IMR-90 (cell line): ENCODE data around the gene EPHA10. TPM values are rescaled to one million over a fixed set of nuclear protein-coding genes. Genes with fewer than 3 reads are reported as not detected.
A peak's percentile ranks its signal among the peaks of the same experiment; 100 is the strongest.

ENCODE experiments used
- ATAC-seq: fragments of 200-7000 bp; cut with Tn5 transposase; 2 replicates; pipeline ENCODE4 v1.9.1; 2020; ENCODE audit warnings: low read depth, mild to moderate bottlenecking, moderate library complexity
- BruUV-seq: library from RNA; stranded (reverse); fragments of 400-500 nt; replicated peaks from 2 replicates; lab custom pipeline; 2021; lab: Mats Ljungman, UMichigan
- CTCF ChIA-PET: fragments of 300-600 bp; formaldehyde crosslinking; extraction: SDS; loops from one replicate; lab custom pipeline; 2021; ENCODE audit warnings: antibody characterized with exemption; lab: Yijun Ruan, JAX
- POLR2A ChIA-PET: fragments of 300-600 bp; sonication (Branson Sonifier 250); formaldehyde crosslinking; loops from one replicate; lab custom pipeline; 2022; ENCODE audit warnings: antibody characterized with exemption; ENCODE audit not compliant: unreplicated experiment; lab: Charles Lee
- DNase-seq: peaks from one replicate; pipeline ENCODE4 v3.0.0; 2013
- H2AFZ ChIP-seq: replicated peaks from 2 replicates; pipeline ENCODE3; 2013; ENCODE audit warnings: low read length, mild to moderate bottlenecking; ENCODE audit not compliant: poor library complexity
- H2AK5ac ChIP-seq: 2 replicates; pipeline ENCODE4 v1.6.1; 2013; ENCODE audit warnings: low read depth, low read length, inconsistent platforms
- H2AK9ac ChIP-seq: replicated peaks from 2 replicates; pipeline ENCODE3; 2013; ENCODE audit warnings: mild to moderate bottlenecking, low read depth, low read length, moderate library complexity; ENCODE audit not compliant: poor library complexity
- H2BK120ac ChIP-seq: 2 replicates; pipeline ENCODE4 v1.6.1; 2013; ENCODE audit warnings: low read depth, low read length, inconsistent platforms
- H2BK15ac ChIP-seq: 3 replicates; pipeline ENCODE4 v1.6.1; 2013; ENCODE audit warnings: low read depth, low read length, inconsistent platforms
- H2BK20ac ChIP-seq: 2 replicates; pipeline ENCODE4 v1.6.1; 2013; ENCODE audit warnings: low read depth, mild to moderate bottlenecking, inconsistent platforms, low read length, moderate library complexity
- H2BK5ac ChIP-seq: 2 replicates; pipeline ENCODE4 v1.6.1; 2013; ENCODE audit warnings: mild to moderate bottlenecking, low read depth, low read length, inconsistent platforms; ENCODE audit not compliant: poor library complexity, severe bottlenecking
- H3K14ac ChIP-seq: replicated peaks from 2 replicates; pipeline ENCODE4 v1.6.1; 2013; ENCODE audit warnings: low read depth, low read length, inconsistent platforms
- H3K18ac ChIP-seq: 2 replicates; pipeline ENCODE4 v1.6.1; 2013; ENCODE audit warnings: low read depth, low read length, control low read depth
- H3K23ac ChIP-seq: 2 replicates; pipeline ENCODE4 v1.6.1; 2013; ENCODE audit warnings: low read depth, low read length, inconsistent platforms
- H3K27ac ChIP-seq: 2 replicates; pipeline ENCODE4 v1.5.1; 2013; ENCODE audit warnings: mild to moderate bottlenecking, control low read depth, low read length; ENCODE audit not compliant: insufficient read depth
- H3K27me3 ChIP-seq: 2 replicates; pipeline ENCODE4 v1.6.1; 2013; ENCODE audit warnings: low read length; ENCODE audit not compliant: control insufficient read depth, insufficient read depth
- H3K36me3 ChIP-seq: 2 replicates; pipeline ENCODE4 v1.6.1; 2013; ENCODE audit warnings: low read length, mixed read lengths; ENCODE audit not compliant: control insufficient read depth, insufficient read depth
- H3K4ac ChIP-seq: 2 replicates; pipeline ENCODE4 v1.6.1; 2013; ENCODE audit warnings: low read depth, low read length, inconsistent platforms
- H3K4me1 ChIP-seq: 2 replicates; pipeline ENCODE4 v1.6.1; 2013; ENCODE audit warnings: low read length, mixed read lengths; ENCODE audit not compliant: control insufficient read depth, insufficient read depth
- H3K4me2 ChIP-seq: 2 replicates; pipeline ENCODE4 v1.6.1; 2013; ENCODE audit warnings: low read depth, mild to moderate bottlenecking, control low read depth, low read length, moderate library complexity
- H3K4me3 ChIP-seq: 2 replicates; pipeline ENCODE4 v1.5.1; 2013; ENCODE audit warnings: low read depth, mild to moderate bottlenecking, control low read depth, low read length, moderate library complexity; ENCODE audit not compliant: insufficient read depth
- H3K56ac ChIP-seq: 2 replicates; pipeline ENCODE4 v1.6.1; 2013; ENCODE audit warnings: low read length, inconsistent platforms; ENCODE audit not compliant: insufficient read depth; ENCODE audit errors: extremely low read depth
- H3K79me1 ChIP-seq, 2 experiments: 2 replicates each; pipeline ENCODE4 v1.6.1; 2013; ENCODE audit warnings: low read length in 2 of 2, inconsistent platforms in 1 of 2, low read depth in 1 of 2
- H3K9ac ChIP-seq: 2 replicates; pipeline ENCODE4 v1.6.1; 2013; ENCODE audit warnings: low read depth, low read length, control low read depth
- H3K9me1 ChIP-seq: 2 replicates; pipeline ENCODE4 v1.6.1; 2013; ENCODE audit warnings: low read length, inconsistent platforms; ENCODE audit not compliant: insufficient read depth
- H3K9me3 ChIP-seq: 2 replicates; pipeline ENCODE4 v1.6.1; 2013; ENCODE audit warnings: low read length; ENCODE audit not compliant: control insufficient read depth, insufficient read depth
- H4K20me1 ChIP-seq: 2 replicates; pipeline ENCODE4 v1.6.1; 2013; ENCODE audit warnings: low read length, inconsistent platforms; ENCODE audit not compliant: insufficient read depth
- H4K5ac ChIP-seq: 2 replicates; pipeline ENCODE4 v1.6.1; 2013; ENCODE audit warnings: mild to moderate bottlenecking, low read depth, low read length, control low read depth
- H4K8ac ChIP-seq, 2 experiments: 2 replicates each; pipeline ENCODE4 v1.6.1; 2013; ENCODE audit warnings: low read depth in 2 of 2, low read length in 2 of 2, control low read depth in 1 of 2, inconsistent platforms in 1 of 2
- H4K91ac ChIP-seq: 2 replicates; pipeline ENCODE4 v1.6.1; 2013; ENCODE audit warnings: low read depth, low read length, inconsistent platforms; ENCODE audit not compliant: insufficient read depth
- BHLHE40 ChIP-seq: fragments of 150-350 bp; IDR thresholded peaks from 2 replicates; pipeline ENCODE4 v1.6.1; 2016; ENCODE audit warnings: mild to moderate bottlenecking, low read depth, low read length
- CEBPB ChIP-seq: IDR thresholded peaks from 2 replicates; pipeline ENCODE4 v1.6.1; 2012; ENCODE audit warnings: low read depth, low read length, improper control_type of control experiment
- CHD1 ChIP-seq: IDR thresholded peaks from 2 replicates; pipeline ENCODE4 v1.6.1; 2012; ENCODE audit warnings: low read depth, low read length, improper control_type of control experiment
- FOS ChIP-seq: fragments of 150-350 bp; IDR thresholded peaks from 2 replicates; pipeline ENCODE4 v1.6.1; 2016; ENCODE audit warnings: low read depth, low read length
- MAFK ChIP-seq: IDR thresholded peaks from 2 replicates; pipeline ENCODE4 v1.6.1; 2012; ENCODE audit warnings: low read depth, low read length, improper control_type of control experiment
- MAZ ChIP-seq: IDR thresholded peaks from 2 replicates; pipeline ENCODE4 v1.6.1; 2012; ENCODE audit warnings: low read depth, mild to moderate bottlenecking, low read length, improper control_type of control experiment, moderate library complexity, borderline replicate concordance
- MXI1 ChIP-seq: IDR thresholded peaks from 2 replicates; pipeline ENCODE4 v1.6.1; 2012; ENCODE audit warnings: low read depth, mild to moderate bottlenecking, low read length, moderate library complexity, borderline replicate concordance
- RAD21 ChIP-seq: IDR thresholded peaks from 2 replicates; pipeline ENCODE4 v1.6.1; 2012; ENCODE audit warnings: low read length, improper control_type of control experiment
- RCOR1 ChIP-seq: IDR thresholded peaks from 2 replicates; pipeline ENCODE4 v1.6.1; 2012; ENCODE audit warnings: mild to moderate bottlenecking, low read length, improper control_type of control experiment; ENCODE audit not compliant: insufficient replicate concordance
- SMC3 ChIP-seq: fragments of 150-350 bp; IDR thresholded peaks from 2 replicates; pipeline ENCODE4 v1.6.1; 2016; ENCODE audit warnings: low read depth, mild to moderate bottlenecking, antibody characterized with exemption, low read length, moderate library complexity
- USF2 ChIP-seq: fragments of 150-350 bp; IDR thresholded peaks from 2 replicates; pipeline ENCODE4 v1.6.1; 2017; ENCODE audit warnings: mild to moderate bottlenecking, antibody characterized with exemption, low read length, low read depth
- WGBS, 2 experiments: methylation state at CpG; one replicate each; pipeline versions ENCODE4 v1.1.5 to v1.1.7; 2013; ENCODE audit warnings: missing lambda C conversion rate in 2 of 2; ENCODE audit not compliant: insufficient read length in 1 of 2; ENCODE audit errors: extremely low coverage in 2 of 2; 5-methylcytosine and 5-hydroxymethylcytosine counted together
- dilution Hi-C: fragments of 300-500 bp; cut with HindIII; formaldehyde crosslinking; loops from one replicate; pipeline ENCODE4 v1.14.3; 2018; ENCODE audit warnings: low sequenced_read_pairs; ENCODE audit not compliant: unreplicated experiment
- in situ Hi-C: fragments of 300-500 bp; cut with MboI; formaldehyde crosslinking; loops from 3 replicates; pipeline ENCODE4 v1.14.3; 2019; ENCODE audit warnings: low sequenced_read_pairs, inconsistent platforms, mixed read lengths
- intact Hi-C: fragments of 100-400 bp; cut with micrococcal nuclease; formaldehyde crosslinking; loops from 2 replicates; pipeline ENCODE4 v1.10.0; 2022
- polyA plus RNA-seq, 3 experiments: library from polyadenylated mRNA; depleted of rRNA; stranded (reverse); fragments of >200 nt; gene quantifications; 2 replicates each; pipeline ENCODE4 v1.2.3, GENCODE V29; 2012; ENCODE audit warnings: low replicate concordance in 1 of 3
- total RNA-seq: library from RNA; depleted of rRNA; stranded (reverse); fragments of >200 nt; gene quantifications from 2 replicates; pipeline ENCODE4 v1.2.3, GENCODE V29; 2012
- TF ChIP-seq, protein P1 (sequence below): conservative IDR thresholded peaks from 2 replicates; pipeline ENCODE4 v1.5.1; 2012; ENCODE audit warnings: mild to moderate bottlenecking, low read depth, low read length, improper control_type of control experiment

EPHA10 gene
- total and polyA plus RNA-seq, 2 of the 4 experiments (the other 2 are of a cell fraction) = not detected

DNA sequence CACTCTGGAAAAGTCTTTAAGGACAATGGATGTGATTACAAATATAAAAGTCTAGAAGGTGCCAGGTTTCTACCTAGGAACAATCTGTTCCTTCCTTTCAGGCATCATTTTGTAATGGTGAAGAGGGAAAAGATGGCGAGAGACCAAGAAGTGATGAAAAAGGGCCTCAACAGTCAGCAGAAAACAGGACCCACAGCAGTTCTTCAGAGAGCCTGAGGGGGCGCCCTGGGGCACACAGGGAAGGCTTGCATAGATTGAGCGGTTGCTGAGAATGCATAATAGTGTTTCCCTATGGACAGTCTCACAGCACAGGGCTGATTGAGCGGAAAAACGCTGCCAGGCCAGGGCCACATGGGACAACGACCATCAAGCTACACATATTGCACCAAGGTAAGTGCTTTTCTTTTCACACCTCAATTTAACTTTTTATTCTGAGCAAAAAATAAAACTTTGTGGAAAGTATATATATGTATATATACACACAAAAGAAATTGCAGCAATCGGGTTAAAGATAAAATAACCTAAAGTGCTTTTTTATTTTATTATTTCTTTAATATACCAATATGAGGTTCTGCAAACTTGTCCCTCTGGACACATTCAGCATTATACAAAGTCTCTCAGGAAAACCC lies 46.2 kb upstream of the EPHA10 start:
- ATAC-seq (no peak), DNase-seq (peak; percentile 76)
- H3K9me3 ChIP-seq = no peaks in the 10 kb centered on the region
- H2AK5ac ChIP-seq = no peak overlapping the region
- H2AFZ ChIP-seq = no peak overlapping the region
- H3K9ac ChIP-seq = no peak overlapping the region
- in situ Hi-C loops (no loop called here), intact Hi-C loops (no loop called here), dilution Hi-C loops (no loop called here)
- H3K4me1 ChIP-seq = peaks cover 7% of the 10 kb centered on the region; the same call in 1 of the 2 replicates
- H3K14ac ChIP-seq = no peak overlapping the region
- peaks cover 13% of the 10 kb centered on the region for H4K20me1 ChIP-seq
- no peak overlapping the region for H2BK15ac ChIP-seq
- no peak overlapping the region for H2AK9ac ChIP-seq
- H3K18ac ChIP-seq = no peak overlapping the region
- no peak overlapping the region for H4K8ac ChIP-seq
- peaks cover 35 to 51% of the 10 kb centered on the region in 2 experiments for H3K79me1 ChIP-seq
- H3K56ac ChIP-seq = no peak overlapping the region
- no peak overlapping the region for H2BK120ac ChIP-seq
- no peak overlapping the region for H2BK20ac ChIP-seq
- H3K9me1 ChIP-seq = peaks cover 12% of the 10 kb centered on the region; the same call in 1 of the 2 replicates
- no peak overlapping the region for H4K5ac ChIP-seq
- H3K27ac ChIP-seq = no peak overlapping the region
- no TSS peak for BruUV-seq
- TF ChIP-seq MAZ = no peak
- no peak for TF ChIP-seq CHD1
- TF ChIP-seq, protein P1, sequence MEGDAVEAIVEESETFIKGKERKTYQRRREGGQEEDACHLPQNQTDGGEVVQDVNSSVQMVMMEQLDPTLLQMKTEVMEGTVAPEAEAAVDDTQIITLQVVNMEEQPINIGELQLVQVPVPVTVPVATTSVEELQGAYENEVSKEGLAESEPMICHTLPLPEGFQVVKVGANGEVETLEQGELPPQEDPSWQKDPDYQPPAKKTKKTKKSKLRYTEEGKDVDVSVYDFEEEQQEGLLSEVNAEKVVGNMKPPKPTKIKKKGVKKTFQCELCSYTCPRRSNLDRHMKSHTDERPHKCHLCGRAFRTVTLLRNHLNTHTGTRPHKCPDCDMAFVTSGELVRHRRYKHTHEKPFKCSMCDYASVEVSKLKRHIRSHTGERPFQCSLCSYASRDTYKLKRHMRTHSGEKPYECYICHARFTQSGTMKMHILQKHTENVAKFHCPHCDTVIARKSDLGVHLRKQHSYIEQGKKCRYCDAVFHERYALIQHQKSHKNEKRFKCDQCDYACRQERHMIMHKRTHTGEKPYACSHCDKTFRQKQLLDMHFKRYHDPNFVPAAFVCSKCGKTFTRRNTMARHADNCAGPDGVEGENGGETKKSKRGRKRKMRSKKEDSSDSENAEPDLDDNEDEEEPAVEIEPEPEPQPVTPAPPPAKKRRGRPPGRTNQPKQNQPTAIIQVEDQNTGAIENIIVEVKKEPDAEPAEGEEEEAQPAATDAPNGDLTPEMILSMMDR = peak; percentile 79
- peak; percentile 30; the same call in 1 of the 2 replicates for TF ChIP-seq SMC3
- no peak for TF ChIP-seq CEBPB
- TF ChIP-seq RCOR1 = no peak
- TF ChIP-seq FOS = no peak
- TF ChIP-seq MAFK = peak; percentile 80
- TF ChIP-seq MXI1 = no peak
- peak; percentile 53 for TF ChIP-seq RAD21
- no peak for TF ChIP-seq BHLHE40
- TF ChIP-seq USF2 = no peak
- H3K4me3 ChIP-seq = no peak overlapping the region
- H3K4ac ChIP-seq = no peak overlapping the region
- H4K91ac ChIP-seq = no peak overlapping the region
- ChIA-PET CTCF (interaction anchor here (0.6 to 0.7 kb wide), 2 partner anchors 10 to 40 kb away, joined by 3 to 4 read pairs; no protein-coding TSS in a partner anchor), POLR2A (no interaction called here)
- H2BK5ac ChIP-seq = no peak overlapping the region
- H3K4me2 ChIP-seq = no peak overlapping the region
- no peaks in the 10 kb centered on the region for H3K27me3 ChIP-seq
- WGBS, 2 experiments = no CpG with 5 or more reads among the region's 7 CpGs
- H3K23ac ChIP-seq = no peak overlapping the region
- peaks cover 22% of the 10 kb centered on the region for H3K36me3 ChIP-seq
